Fibroblast of lung (primary cell): ENCODE data around the gene CELF2. TPM values are rescaled to one million over a fixed set of nuclear protein-coding genes. Genes with fewer than 3 reads are reported as not detected.

Experiments used
- DNase-seq, 2 donors: peaks; one replicate each; pipeline versions ENCODE4 v3.0.0 to v3.0.0-alpha.2; 2010; ENCODE audit warnings: low read depth in 2 of 2
- H2AFZ ChIP-seq: 2 replicates; pipeline ENCODE4 v1.5.1; 2012; ENCODE audit warnings: low read length, control low read depth, inconsistent platforms
- H3K27ac ChIP-seq: 2 replicates; pipeline ENCODE4 v1.5.1; 2011; ENCODE audit warnings: low read length, control low read depth; ENCODE audit not compliant: insufficient read depth
- H3K27me3 ChIP-seq: 2 replicates; pipeline ENCODE4 v1.5.1; 2011; ENCODE audit warnings: mild to moderate bottlenecking, low read length; ENCODE audit not compliant: control insufficient read depth, insufficient read depth
- H3K36me3 ChIP-seq: 2 replicates; pipeline ENCODE4 v1.5.1; 2011; ENCODE audit warnings: low read length; ENCODE audit not compliant: control insufficient read depth, insufficient read depth
- H3K4me1 ChIP-seq: 2 replicates; pipeline ENCODE4 v1.5.1; 2011; ENCODE audit warnings: low read length; ENCODE audit not compliant: control insufficient read depth, insufficient read depth; ENCODE audit errors: extremely low read depth
- H3K4me2 ChIP-seq: 2 replicates; pipeline ENCODE4 v1.5.1; 2011; ENCODE audit warnings: low read length, control low read depth; ENCODE audit not compliant: insufficient read depth; ENCODE audit errors: extremely low read depth
- H3K4me3 ChIP-seq, 4 experiments: fragments of 200-600 bp in 1 of 4; sonication (generic) in 1 of 4; replicated peaks in 1 of 4; 2 replicates each; pipeline ENCODE4 v1.5.1; 2011 to 2016; ENCODE audit warnings: low read length in 4 of 4, low read depth in 3 of 4, mild to moderate bottlenecking in 3 of 4, control low read depth in 2 of 4, inconsistent platforms in 1 of 4, mixed read lengths in 1 of 4; ENCODE audit not compliant: insufficient read depth in 1 of 4; ENCODE audit errors: control extremely low read depth in 1 of 4
- H3K79me2 ChIP-seq: 2 replicates; pipeline ENCODE4 v1.5.1; 2012; ENCODE audit warnings: mild to moderate bottlenecking, low read length, inconsistent platforms; ENCODE audit not compliant: control insufficient read depth, insufficient read depth
- H3K9ac ChIP-seq: 2 replicates; pipeline ENCODE4 v1.5.1; 2011; ENCODE audit warnings: mild to moderate bottlenecking, low read length, control low read depth; ENCODE audit not compliant: insufficient read depth
- H3K9me3 ChIP-seq: 2 replicates; pipeline ENCODE4 v1.5.1; 2012; ENCODE audit warnings: low read depth, low read length; ENCODE audit not compliant: control insufficient read depth, insufficient read depth
- H4K20me1 ChIP-seq: 2 replicates; pipeline ENCODE4 v1.5.1; 2011; ENCODE audit warnings: low read length; ENCODE audit not compliant: control insufficient read depth, insufficient read depth; ENCODE audit errors: extremely low read depth
- CTCF ChIP-seq, 2 donors: IDR thresholded peaks in 1 of 2; conservative IDR thresholded peaks in 1 of 2; 1 replicate in 1 of 2; 2 replicates in 1 of 2; pipeline ENCODE4 v1.5.1; 2011 to 2012; ENCODE audit warnings: low read length in 2 of 2, control low read depth in 1 of 2, inconsistent platforms in 1 of 2, low read depth in 1 of 2, mild to moderate bottlenecking in 1 of 2
- EZH2 ChIP-seq: IDR thresholded peaks from 2 replicates; pipeline ENCODE4 v1.5.1; 2012; ENCODE audit warnings: low read length, control low read depth, mild to moderate bottlenecking; ENCODE audit errors: missing control alignments
- polyA plus RNA-seq, 2 donors: library from polyadenylated mRNA; depleted of rRNA in 1 of 2; stranded (reverse) in 1 of 2; unstranded in 1 of 2; fragments of >200 nt; gene quantifications; 2 replicates each; pipeline ENCODE4 v1.2.1, GENCODE V29; 2011 to 2012; ENCODE audit warnings: missing spikeins in 1 of 2
- total RNA-seq: library from RNA; depleted of rRNA; stranded (reverse); fragments of >200 nt; gene quantifications from 2 replicates; pipeline ENCODE4 v1.2.1, GENCODE V29; 2014

Gene CELF2
- total and polyA plus RNA-seq, 2 donors (not counting 1 experiment from before 2014, with no cell fraction given), result 16.9 to 25.1 TPM

DNA sequence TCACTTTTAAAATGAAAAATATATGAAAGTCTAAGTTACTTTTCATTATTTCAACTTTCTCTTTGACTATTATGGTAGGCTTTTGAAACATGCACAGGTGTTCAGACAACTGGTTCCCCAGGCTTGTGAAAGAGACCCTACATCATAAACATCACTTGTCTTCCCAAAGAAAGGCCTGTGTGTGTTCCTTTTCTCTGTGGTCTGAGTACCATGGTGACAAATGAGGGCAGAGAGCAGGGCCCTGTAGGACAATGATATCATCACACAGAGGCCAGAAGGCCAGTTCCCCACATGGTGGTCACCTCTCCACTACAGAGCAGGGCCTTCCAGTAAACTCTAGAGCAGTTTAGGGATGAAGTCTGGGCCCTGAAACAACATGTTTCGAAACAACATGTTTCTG, 305.0 kb downstream of the CELF2 start:
- Histone ChIP-seq H3K27ac (no peak overlapping the region), H3K9ac (no peak overlapping the region), H3K27me3 (no peaks in the 10 kb centered on the region), H3K4me3 (no peak overlapping the region), H4K20me1 (no peaks in the 10 kb centered on the region), H3K4me2 (no peak overlapping the region), H3K79me2 (no peaks in the 10 kb centered on the region), H3K36me3 (no peaks in the 10 kb centered on the region), H3K9me3 (no peaks in the 10 kb centered on the region), H3K4me1 (peaks cover 3% of the 10 kb centered on the region), H2AFZ (no peak overlapping the region)
- DNase-seq, result no peak
- TF ChIP-seq EZH2 (no peak), CTCF (conservative IDR thresholded peaks at IDR 0.05 in 1 of 2, IDR thresholded peaks at IDR 0.05 in 1 of 2; ENCODE audit: low read depth in 1 of 2, low read length in 2 of 2) (no peak)

DNA sequence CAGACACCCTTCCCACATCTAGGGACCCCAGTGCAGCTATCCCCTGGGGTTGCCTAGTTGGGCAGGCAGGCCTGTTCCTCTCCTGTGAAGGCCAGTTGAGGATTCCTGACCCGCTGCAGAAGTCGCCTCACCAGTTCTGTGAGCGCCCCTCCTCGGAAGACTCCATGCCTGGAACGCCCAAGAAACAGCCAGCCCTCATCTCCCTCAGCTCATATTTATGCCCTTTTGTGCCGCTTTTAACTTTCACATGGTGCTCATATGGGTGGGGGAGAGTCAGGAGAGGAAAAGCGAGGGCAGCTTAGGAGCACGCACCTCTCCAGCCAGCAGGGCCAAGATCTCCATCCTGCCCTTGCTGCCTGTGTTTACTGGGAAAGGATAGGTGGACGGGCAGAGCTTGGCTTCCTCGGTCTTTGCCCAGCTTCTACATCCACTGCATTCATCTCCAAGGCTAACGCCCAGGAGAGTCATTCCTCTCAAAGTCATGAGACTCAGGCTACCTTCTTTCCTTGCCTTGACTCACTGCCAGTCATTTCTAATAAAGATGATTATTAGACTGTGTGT, 307.2 kb downstream of the CELF2 start:
- no peak overlapping the region for H3K4me2 ChIP-seq
- no peak for DNase-seq
- H3K4me3 ChIP-seq, result no peak overlapping the region
- no peaks in the 10 kb centered on the region for H3K79me2 ChIP-seq
- H3K9me3 ChIP-seq, result no peaks in the 10 kb centered on the region
- peaks cover 3% of the 10 kb centered on the region for H3K4me1 ChIP-seq
- no peaks in the 10 kb centered on the region for H4K20me1 ChIP-seq
- H2AFZ ChIP-seq, result no peak overlapping the region
- no peak overlapping the region for H3K27ac ChIP-seq
- no peaks in the 10 kb centered on the region for H3K27me3 ChIP-seq
- TF ChIP-seq EZH2 (no peak), CTCF (conservative IDR thresholded peaks at IDR 0.05 in 1 of 2, IDR thresholded peaks at IDR 0.05 in 1 of 2; ENCODE audit: low read depth in 1 of 2, low read length in 2 of 2) (no peak)
- no peaks in the 10 kb centered on the region for H3K36me3 ChIP-seq
- H3K9ac ChIP-seq, result no peak overlapping the region

DNA sequence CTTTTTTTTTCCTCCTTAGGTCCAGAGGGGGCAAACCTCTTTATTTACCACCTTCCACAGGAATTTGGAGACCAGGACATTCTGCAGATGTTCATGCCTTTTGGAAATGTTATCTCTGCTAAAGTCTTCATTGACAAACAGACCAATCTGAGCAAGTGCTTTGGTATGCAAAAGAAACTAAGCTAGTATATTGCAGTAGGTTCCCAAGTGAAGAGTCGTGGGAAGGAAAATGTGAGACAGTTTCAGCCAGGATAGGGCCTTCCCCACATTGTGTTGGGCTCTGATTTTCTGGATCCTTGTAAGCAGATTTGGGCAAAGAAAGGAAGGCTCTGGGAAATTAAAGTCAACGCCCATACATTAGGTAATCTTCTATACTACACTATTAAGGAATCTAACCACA, 308.1 kb downstream of the CELF2 start:
- Histone ChIP-seq H3K4me1 (peaks cover 3% of the 10 kb centered on the region), H3K9me3 (no peaks in the 10 kb centered on the region), H3K27me3 (no peaks in the 10 kb centered on the region), H4K20me1 (no peaks in the 10 kb centered on the region), H3K27ac (no peak overlapping the region), H3K9ac (no peak overlapping the region), H3K36me3 (no peaks in the 10 kb centered on the region), H2AFZ (no peak overlapping the region), H3K4me2 (no peak overlapping the region), H3K4me3 (no peak overlapping the region), H3K79me2 (no peaks in the 10 kb centered on the region)
- TF ChIP-seq CTCF (conservative IDR thresholded peaks at IDR 0.05 in 1 of 2, IDR thresholded peaks at IDR 0.05 in 1 of 2; ENCODE audit: low read depth in 1 of 2, low read length in 2 of 2), result no peak
- DNase-seq, result peak; percentile 34 to 60
